DMS79 (cell line): ENCODE measurements around the gene NBPF6.
"Not testable (repeated sequence)": the region's sequence is repeated elsewhere in the genome, so short reads cannot be mapped to it uniquely, and the experiment has no call there.

Experiments used
- DNase-seq: peaks from one replicate; lab custom pipeline; 2025; lab: John Stamatoyannopoulos, UW

Gene NBPF6, protein sequence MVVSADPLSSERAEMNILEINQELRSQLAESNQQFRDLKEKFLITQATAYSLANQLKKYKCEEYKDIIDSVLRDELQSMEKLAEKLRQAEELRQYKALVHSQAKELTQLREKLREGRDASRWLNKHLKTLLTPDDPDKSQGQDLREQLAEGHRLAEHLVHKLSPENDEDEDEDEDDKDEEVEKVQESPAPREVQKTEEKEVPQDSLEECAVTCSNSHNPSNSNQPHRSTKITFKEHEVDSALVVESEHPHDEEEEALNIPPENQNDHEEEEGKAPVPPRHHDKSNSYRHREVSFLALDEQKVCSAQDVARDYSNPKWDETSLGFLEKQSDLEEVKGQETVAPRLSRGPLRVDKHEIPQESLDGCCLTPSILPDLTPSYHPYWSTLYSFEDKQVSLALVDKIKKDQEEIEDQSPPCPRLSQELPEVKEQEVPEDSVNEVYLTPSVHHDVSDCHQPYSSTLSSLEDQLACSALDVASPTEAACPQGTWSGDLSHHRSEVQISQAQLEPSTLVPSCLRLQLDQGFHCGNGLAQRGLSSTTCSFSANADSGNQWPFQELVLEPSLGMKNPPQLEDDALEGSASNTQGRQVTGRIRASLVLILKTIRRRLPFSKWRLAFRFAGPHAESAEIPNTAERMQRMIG

DNA sequence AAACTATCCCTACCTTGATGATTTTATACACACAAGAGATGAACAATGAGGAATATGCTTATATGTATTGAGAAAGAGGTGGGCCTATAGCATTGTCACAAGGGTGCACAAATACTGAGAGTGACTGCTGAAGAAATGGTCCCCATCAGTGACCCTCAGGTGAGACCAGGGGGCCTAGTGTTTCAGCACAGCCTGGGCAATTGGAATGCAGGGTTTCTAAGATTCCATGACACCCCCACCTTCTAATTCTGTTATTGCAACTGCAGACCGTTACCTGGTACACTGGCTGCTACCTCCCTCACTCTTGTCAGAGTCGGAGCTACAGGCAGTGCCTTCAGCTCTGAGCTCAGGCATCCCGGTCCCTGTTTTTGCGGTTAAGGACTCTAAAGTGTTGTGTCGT lies at the start of gene NBPF6:
Gene NBPF6 (plus strand): TSS at position 301 of the 400 bp plus-strand sequence. CDS start 259 bp downstream, outside the sequence.
- DNase-seq: not testable (repeated sequence)

DNA sequence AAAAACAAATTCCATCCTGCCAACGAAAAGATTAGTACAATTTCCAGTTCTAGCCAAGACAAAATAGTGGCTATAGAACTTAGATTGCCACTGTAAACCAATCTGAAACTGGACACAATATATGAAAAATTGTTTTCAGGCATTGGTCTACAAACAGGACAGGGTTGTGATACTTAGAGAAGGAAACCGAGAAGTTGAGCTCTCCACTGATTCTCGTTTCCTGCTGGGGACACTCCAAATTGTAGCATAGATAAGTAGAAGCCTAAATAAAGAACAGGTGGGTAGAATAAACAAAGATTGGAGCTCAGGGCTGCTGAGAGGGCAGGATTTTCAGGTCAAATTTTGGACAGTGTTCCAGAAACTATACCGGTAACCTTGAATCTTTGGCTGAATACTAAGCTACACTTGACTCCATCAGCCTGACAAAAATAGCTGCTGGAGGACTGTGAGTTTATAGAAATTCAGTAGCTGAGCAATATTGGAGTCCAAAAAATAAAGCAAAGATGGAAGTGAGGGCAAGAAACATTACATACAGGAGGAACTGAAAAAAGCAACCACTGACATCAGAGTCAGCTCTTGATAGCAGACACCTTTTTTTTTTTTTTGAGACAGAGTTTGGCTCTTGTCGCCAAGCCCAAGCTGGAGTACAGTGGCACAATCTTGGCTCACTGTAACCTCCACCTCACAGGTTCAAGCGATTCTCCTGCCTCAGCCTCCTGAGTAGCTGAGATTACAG lies 38.9 kb upstream of the NBPF6 start:
- not testable (repeated sequence) for DNase-seq

DNA sequence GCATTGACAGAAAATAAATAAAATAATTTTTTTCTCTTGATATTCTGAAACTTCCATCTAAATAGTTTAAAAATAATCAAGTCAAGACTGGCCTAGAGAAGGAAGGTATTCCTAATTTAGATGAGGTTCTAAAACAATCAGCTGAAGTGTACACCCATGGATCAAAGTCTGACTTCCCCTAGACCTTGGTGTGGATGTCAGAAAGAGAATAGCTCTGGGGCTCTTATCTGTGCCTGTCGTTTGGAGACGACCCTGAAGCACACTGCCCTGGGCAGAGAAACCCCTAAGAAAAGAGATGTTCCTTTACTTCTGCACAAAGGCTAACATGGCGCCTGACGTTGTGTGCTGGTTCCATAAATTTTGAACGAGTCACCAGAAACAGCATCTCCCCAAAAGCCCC lies 30.0 kb upstream of the NBPF6 start:
- DNase-seq: not testable (repeated sequence)

DNA sequence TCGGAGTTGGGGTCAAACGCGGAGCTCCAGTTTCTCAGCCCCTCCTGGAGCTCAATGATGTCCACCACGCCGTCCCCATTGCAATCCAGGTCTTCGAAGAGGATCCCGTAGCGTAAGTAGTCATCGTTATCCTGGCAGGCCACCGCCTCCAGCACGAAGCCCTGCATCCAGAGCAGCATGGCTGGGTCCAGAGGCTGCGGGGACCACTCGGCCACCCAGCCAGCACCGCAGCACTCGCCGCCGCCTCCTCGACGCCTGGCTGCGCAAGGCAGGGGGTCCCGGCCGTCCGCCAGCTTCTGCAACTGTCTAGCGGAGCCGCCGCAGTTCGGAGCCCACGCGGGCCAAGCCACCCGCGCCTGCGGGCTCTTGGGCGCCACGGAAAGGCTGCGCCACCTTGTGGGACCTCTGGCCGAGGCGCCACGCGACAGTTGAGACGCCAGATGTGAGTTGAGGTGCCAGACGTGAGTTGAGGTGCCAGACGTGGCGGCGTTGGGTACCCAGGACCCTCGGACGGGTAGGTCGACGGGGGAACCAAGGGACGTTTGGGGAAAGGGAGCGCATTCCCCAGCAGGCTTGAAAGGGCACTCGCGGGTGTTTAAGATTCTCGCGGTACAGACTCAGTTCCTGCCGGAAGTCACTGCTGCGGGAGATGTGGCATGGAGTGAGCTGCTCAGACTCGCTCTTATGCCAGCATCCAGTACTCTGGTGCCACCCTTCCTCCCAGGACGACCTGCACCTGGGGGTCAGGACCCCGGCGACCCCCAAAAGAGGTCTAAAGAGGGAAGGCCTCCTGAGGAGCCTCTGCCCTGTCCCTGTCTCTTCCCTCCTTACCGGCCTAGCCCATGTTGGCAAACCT lies 28.9 kb upstream of the NBPF6 start:
- not testable (repeated sequence) for DNase-seq

DNA sequence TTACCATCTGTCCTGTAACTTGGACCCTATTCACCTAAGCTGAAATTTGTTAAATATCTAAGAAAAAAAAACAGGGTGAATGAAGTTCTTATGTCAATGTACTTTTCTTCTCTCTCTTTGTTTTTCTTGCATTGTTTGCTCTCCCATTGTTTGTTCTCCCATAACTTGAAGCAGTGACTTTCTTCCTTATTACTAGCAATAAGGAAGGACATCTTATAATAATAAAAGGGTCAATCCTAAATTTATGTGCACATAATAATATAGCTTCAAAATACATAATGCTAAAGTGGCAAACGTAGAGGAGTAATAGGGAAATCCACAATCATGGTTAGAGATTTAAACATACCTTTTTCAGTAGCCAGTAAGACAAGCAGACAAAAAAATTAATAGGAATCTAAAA lies 23.3 kb upstream of the NBPF6 start:
- not testable (repeated sequence) for DNase-seq

DNA sequence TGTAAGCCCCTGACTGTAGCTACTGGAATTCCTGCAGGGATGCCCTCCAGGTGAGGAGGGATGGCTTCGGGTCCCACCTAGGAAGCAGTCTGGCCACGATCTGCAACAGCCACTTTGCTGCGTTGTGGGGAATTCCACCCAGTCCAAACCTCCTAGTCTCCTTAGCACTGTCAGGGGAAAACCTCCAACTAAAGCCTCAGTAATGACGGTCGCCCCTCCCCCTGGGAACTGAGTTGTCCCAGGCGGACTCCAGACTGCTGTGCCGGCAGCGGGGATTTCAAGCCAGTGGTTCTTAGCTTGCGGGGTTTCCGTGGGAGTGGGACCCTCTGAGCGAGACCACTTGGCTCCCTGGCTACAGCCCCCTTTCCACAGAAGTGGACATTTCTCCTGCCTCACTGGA lies 18.1 kb upstream of the NBPF6 start:
- DNase-seq: not testable (repeated sequence)

DNA sequence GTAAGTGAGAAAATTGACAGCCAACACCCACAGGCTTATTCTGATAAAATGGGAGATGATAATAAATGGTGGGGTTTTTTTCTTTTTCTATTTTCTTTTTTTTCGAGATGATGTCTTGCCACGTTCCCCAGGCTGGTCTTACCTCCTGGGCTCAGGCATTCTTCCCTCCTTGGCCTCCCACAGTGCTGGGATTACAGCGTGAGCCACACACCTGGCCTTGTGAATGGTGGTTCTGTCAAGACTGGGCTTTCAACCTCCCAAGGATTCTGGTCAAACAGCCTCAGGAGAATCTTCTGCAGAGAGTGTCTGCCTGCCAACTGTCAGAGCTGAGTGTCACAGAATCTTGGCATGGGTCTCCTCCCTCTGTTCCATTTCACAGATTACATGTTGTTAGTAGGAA lies 16.7 kb upstream of the NBPF6 start:
- not testable (repeated sequence) for DNase-seq

DNA sequence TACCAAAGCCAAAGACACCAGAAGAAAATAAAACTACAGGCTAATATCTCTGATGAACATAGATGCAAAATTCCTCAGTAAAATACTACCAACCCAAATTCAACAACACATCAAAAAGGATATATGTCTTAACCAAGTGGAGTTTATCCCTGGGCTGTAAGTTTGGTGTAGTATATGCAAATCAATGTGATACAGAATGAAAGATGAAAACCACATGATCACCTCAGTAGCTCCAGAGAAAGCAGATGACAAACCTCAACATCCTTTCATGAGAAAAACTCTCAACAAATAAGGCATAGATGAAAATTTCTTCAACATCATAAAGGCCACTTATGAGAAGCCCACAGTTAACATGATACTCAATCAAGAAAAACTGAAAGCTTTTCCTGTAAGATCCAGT lies 11.6 kb upstream of the NBPF6 start:
- not testable (repeated sequence) for DNase-seq

DNA sequence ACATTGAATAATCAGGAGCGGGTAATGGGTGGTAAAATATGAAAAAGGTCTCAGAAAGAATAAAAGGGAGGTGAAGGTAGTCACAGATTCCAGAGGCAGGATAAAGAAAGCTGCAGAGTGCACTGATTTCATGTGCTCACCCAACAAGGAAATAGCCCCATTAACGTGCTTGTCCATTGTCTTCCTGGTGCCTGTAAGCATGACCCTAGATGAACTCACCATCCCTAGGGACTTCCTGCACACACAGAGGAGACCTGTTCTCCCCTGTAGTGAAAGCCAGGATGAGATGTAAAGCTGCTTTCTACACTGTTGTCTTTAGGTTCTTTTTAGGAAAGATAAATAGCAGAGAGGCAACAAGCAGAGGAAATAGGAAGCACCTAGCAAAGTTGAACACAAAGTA lies 4.4 kb downstream of the NBPF6 start:
- not testable (repeated sequence) for DNase-seq

DNA sequence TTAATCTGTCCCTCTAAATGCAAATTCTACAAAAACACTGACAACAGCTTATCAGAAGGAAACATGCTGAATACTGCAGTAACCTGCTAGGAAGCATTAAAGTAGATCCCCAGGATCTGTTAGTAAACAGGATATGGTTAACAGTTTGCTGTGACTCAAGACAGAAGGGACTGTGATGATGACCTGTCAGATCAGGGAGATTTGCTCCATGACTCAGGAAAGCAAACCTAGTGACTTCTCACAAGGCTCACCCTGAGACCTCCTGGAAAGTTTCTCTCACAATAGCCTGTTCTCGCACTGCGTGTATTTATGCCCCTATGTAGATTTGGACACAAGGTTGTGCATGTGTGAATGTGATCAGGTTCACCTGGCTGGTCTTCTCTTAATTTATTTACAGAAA lies 8.5 kb downstream of the NBPF6 start:
- DNase-seq: not testable (repeated sequence)

DNA sequence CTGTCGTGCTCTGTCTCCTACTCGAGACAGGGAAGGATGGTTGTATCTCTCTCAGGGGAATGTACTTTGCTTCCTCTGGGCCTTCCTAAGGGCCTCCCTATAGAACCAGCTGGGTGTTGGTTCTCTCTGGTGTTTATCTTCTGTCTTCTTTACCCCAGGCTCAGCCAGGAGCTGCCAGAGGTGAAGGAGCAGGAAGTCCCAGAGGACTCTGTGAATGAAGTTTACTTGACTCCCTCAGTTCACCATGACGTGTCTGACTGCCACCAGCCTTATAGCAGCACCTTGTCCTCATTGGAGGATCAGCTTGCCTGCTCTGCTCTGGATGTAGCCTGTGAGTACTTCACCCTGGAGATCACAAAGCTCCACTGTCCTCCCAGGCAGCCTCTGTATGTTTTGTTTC lies 11.6 kb downstream of the NBPF6 start:
- DNase-seq: not testable (repeated sequence)

DNA sequence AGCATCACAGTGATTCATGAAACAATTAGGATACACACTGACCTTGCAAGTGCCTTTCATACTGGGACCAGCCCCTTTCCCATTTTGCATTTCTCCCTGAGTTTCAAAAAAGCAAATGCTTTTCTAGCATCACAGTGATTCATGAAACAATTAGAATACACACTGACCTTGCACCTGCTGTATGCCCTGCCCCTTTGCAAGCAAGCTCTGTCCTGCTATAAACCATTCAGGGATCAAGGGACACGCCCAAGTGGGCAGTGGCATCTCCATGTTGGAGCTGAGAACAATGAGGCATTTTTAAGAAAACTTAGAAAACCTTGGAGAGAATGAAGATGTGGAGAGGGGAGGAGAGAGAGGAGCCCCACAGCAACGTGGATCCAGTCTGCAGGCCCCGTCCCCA lies 13.8 kb downstream of the NBPF6 start:
- not testable (repeated sequence) for DNase-seq

DNA sequence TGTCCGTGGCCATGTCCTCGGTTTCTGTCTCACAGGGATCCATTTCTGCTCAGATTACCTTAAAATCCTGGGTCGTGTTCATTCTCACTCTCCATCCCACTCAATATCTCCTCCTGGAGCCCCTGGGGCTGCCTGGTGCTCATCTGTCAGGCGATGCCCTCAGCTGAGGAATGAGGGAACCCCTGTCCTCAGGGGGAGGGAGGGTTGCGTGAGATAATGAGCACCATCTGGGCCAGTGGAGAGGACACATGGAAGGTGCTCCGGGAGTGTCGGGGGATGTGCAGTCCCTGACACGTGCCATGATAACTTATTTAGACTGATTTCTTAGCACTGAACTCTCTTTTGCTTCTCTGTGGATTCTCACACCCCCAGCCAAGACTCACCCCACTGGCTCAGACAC lies 16.0 kb downstream of the NBPF6 start:
- not testable (repeated sequence) for DNase-seq

DNA sequence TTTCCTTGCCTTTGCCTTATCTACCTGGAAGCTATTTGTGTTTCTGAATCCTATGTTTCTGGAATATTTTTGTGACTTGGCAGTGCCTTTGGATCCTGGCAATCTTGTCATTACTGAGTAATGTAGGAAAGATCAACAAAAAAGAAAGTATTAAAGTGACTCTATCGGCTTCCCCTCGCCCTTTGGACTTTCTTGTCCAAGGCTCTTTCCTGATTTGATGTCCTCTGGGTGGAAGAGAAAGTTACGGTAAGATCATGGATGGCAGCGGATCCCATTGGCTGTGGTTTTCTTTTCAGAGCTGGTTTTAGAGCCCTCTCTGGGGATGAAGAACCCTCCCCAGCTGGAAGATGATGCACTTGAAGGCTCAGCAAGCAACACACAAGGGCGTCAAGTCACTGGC lies 17.0 kb downstream of the NBPF6 start:
- DNase-seq: not testable (repeated sequence)

DNA sequence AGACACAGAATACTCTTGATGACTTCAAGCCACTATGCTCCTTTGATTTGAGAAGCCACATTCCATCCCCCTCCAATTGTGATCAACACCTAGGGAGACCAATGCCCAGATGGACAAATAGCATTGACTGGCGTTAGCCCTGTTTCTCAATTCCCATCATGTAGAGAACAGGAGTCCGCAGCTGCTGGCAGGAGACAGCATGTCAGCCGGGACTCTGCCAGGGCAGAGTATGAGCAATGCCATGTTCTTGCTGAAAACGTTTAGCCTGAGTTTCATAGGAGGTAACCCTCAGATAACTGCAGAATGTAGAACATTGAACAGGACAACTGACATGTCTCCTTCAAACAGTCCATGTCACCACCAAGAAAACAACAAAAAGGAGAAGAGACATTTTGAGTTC lies 20.6 kb downstream of the NBPF6 start:
- not testable (repeated sequence) for DNase-seq

DNA sequence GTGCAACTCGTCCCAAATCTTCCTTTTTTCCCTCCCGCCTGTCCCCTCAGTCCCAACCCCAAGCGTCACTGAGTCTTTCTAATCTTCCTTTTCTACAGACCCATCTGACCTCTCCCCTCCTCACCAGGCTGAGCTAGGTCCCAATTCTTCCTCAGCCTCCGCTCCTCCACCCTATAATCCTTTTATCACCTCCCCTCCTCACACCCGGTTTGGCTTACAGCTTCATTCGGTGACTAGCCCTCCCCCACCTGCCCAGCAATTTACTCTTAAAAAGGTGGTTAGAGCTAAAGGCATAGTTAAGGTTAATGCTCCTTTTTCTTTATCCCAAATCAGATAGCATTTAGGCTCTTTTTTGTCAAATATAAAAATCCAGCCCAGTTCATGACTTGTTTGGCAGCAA lies 24.4 kb downstream of the NBPF6 start:
- DNase-seq: not testable (repeated sequence)

DNA sequence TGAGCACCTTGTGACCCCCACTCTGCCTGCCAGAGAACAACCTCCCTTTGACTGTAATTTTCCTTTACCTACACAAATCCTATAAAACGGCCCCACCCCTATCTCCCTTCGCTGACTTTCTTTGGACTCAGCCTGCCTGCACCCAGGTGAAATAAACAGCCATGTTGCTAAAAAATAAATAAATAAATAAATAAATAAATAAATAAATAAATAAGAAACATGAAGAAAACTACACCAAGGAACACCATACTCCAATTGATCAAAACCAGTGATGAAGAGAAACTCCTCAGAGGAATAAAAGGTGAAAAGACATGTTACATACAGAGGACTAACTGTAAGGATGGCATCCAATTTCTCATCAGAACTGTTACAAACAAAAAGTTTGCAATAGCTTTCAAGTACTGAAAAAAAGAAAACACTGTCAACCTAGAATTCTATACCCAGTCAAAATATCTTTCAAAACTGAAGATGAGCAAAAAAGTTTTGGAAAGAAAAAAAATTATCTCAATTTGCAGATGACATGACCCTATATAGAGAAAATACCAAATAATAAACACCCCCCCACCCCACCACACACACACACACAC lies 28.4 kb downstream of the NBPF6 start:
- DNase-seq: no peak

DNA sequence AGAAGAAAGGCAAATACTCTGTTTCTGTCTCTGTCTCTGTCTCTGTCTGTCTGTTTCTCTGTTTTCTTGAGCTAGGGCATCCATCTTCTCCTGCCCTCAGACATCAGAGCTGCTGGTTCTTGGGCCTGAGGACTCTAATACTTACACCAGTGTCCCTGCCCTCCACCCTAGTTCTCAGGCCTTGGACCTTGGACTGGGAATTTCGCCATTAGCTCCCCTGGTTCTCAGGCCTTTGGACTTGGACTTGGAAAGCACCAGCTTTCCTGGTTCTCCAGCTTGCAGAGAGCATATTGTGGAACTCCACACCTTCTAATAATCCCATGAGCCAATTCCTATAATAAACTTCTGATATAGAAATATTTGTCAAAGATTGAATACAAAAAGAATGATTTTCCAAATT lies 32.6 kb downstream of the NBPF6 start:
- DNase-seq: no peak

DNA sequence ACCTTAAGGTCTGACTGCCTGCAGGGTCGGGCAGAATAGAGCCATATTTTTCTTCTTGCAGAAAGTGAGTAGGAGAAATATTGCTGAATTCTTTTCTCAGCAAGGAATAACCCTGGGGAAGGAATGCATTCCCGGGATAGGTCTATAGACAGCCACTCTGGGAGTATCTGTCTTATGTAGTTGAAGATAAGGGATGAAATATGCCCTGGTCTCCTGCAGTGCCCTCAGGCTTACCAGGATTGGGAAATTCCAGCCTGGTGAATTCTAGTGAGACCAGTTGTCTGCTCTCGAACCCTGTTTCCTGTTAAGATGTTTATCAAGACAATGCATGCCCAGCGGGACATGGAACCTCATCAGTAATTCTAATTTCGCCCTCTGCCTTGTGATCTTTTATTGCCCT lies 35.8 kb downstream of the NBPF6 start:
- not testable (repeated sequence) for DNase-seq

DNA sequence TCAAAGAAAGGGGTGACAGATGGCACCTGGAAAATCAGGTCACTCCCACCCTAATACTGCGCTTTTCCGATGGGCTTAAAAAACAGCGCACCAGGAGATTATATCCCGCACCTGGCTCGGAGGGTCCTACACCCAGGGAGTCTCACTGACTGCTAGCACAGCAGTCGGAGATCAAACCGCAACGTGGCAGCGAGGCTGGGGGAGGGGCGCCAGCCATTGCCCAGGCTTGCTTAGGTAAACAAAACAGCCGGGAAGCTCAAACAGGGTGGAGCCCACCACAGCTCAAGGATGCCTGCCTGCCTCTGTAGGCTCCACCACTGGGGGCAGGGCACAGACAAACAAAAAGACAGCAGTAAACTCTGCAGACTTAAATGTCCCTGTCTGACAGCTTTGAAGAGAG lies 36.6 kb downstream of the NBPF6 start:
- DNase-seq: not testable (repeated sequence)

DNA sequence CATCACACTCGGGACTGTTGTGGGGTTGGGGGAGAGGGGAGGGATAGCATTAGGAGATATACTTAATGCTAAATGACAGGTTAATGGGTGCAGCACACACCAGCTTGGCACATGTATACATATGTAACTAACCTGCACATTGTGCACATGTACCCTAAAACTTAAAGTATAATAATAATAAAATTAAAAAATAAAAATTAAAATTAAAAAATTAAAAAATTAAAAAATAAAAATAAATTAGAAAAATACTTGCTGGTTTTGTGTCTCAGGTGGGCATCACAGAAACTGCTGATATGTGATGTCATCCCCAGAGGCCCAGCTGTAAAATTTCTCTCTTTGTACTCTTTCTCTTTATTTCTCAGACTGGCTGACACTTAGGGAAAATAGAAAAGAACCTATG lies 44.9 kb downstream of the NBPF6 start:
- not testable (repeated sequence) for DNase-seq
